Gastrocnemius medialis (tissue), 4 donors: ENCODE data around the gene FBXL17.

Experiments used
- CTCF ChIP-seq, 5 experiments: fragments of 450-650 bp in 3 of 5; fragments of 200-600 bp in 2 of 5; sonication (generic) in 2 of 5; IDR thresholded peaks in 4 of 5; conservative IDR thresholded peaks in 1 of 5; 1 replicate in 4 of 5; 2 replicates in 1 of 5; pipeline ENCODE4 v1.5.1; 2016 to 2019; ENCODE audit warnings: antibody characterized with exemption in 5 of 5, mild to moderate bottlenecking in 3 of 5, moderate library complexity in 3 of 5
- POLR2A ChIP-seq, 2 donors: fragments of 450-650 bp; IDR thresholded peaks; one replicate each; pipeline ENCODE4 v1.6.1; 2017; ENCODE audit warnings: antibody characterized with exemption in 2 of 2, mild to moderate bottlenecking in 2 of 2, moderate library complexity in 2 of 2

- TF ChIP-seq CTCF (IDR thresholded peaks at IDR 0.05 in 4 of 5, conservative IDR thresholded peaks at IDR 0.05 in 1 of 5): no peak
- no peak for TF ChIP-seq POLR2A (IDR thresholded peaks at IDR 0.05)
Observed at GRCh38 chr5:108238936-108239887, 142.7 kb downstream of the FBXL17 start.
